Esophagus squamous epithelium (tissue), 5 donors: ENCODE data around the gene CTSE. TPM values are rescaled to one million over a fixed set of nuclear protein-coding genes. Genes with fewer than 3 reads are reported as not detected.

Experiments used
- DNase-seq: peaks from one replicate; lab custom pipeline; 2025; lab: John Stamatoyannopoulos, UW
- H3K27ac ChIP-seq, 4 donors: fragments of 200-600 bp; sonication (generic); one replicate each; pipeline ENCODE4 v1.5.1; 2016 to 2019; ENCODE audit warnings: mild to moderate bottlenecking in 1 of 4
- H3K27me3 ChIP-seq, 4 donors: fragments of 200-600 bp; sonication (generic); 1 replicate in 3 of 4; 2 replicates in 1 of 4; pipeline versions ENCODE4 v1.5.1 to v1.6.0; 2017 to 2021; ENCODE audit warnings: antibody characterized with exemption in 1 of 4
- H3K36me3 ChIP-seq, 3 donors: fragments of 200-600 bp; sonication (generic); one replicate each; pipeline ENCODE4 v1.5.1; 2016 to 2019
- H3K4me1 ChIP-seq, 3 donors: fragments of 200-600 bp; sonication (generic); one replicate each; pipeline ENCODE4 v1.5.1; 2017 to 2019
- H3K4me3 ChIP-seq, 4 donors: fragments of 200-600 bp; sonication (generic); 1 replicate in 3 of 4; 2 replicates in 1 of 4; pipeline ENCODE4 v1.5.1; 2016 to 2019; ENCODE audit warnings: mild to moderate bottlenecking in 2 of 4, moderate library complexity in 1 of 4
- H3K9me3 ChIP-seq, 3 donors: fragments of 200-600 bp; sonication (generic); one replicate each; pipeline ENCODE4 v1.5.1; 2016 to 2019
- POLR2A ChIP-seq, 4 donors: fragments of 450-650 bp; IDR thresholded peaks; one replicate each; pipeline ENCODE4 v1.6.1; 2017; ENCODE audit warnings: antibody characterized with exemption in 4 of 4, mild to moderate bottlenecking in 4 of 4, moderate library complexity in 3 of 4
- WGBS, 2 donors: methylation state at CpG; one replicate each; pipeline ENCODE4 v1.1.5; 2018; 5-methylcytosine and 5-hydroxymethylcytosine counted together
- intact Hi-C: fragments of 100-400 bp; cut with DNase I; formaldehyde crosslinking; loops from one replicate; pipeline ENCODE4 v1.15.0; 2022
- total RNA-seq, 4 donors: library from RNA; depleted of rRNA; stranded (reverse); fragments of >200 nt; gene quantifications; one replicate each; pipeline ENCODE4 v1.1.0, GENCODE V29; 2016
- TF ChIP-seq, protein P1 (sequence below), 6 experiments: fragments of 450-650 bp in 4 of 6; fragments of 200-600 bp in 2 of 6; sonication (generic) in 2 of 6; IDR thresholded peaks; one replicate each; pipeline ENCODE4 v1.5.1; 2016 to 2019; ENCODE audit warnings: antibody characterized with exemption in 6 of 6, mild to moderate bottlenecking in 4 of 6, moderate library complexity in 4 of 6
- donor health status: DM: yes; HTN: yes; CAD: no.

The CTSE gene
- total RNA-seq, 4 donors from 2014 or later = 0.32 to 0.48 (median 0.38) TPM; not detected in 1

DNA sequence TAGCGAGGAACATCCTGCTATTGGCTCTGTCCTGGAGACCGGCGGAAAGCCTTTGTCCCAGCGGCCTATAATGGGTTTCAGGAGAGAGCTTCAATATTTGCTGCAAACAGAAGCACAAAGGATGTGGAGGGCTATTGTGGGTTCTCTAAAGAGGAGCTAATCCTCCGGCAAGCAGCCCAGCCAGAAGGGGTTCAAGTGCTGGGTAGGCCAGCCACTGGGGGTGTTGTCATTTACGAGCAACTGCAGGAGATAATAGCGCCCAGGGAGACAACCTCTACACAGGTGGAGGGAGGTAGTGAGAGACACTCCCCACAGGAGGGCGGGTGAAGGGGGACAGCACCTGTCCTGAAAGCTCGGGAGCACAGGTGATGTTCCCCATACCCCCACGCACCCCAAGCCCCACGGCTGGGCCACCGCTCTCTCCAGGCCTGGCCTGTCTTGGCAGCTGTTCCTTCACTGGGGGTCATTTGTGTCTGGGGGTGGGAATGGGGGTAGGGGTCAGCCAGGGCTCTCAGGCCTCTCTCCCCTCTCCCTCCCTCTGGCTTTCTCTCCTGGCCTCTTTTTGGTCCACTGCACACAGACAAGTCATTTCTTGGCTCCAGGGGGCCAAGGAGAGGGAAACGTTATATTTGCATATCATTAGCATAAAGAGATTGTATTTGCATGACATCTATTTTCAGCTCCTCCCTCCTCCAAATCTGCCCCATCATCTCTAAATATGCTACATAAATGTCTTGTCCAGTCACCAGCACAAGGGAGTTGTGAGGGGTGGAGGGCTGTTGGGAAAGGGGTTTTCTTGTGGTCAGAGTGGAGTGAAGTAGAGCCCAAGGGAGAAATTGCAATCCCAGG is 58.4 kb downstream of the CTSE start:
- Histone ChIP-seq H3K4me3 (no peak overlapping the region), H3K27ac (no peak overlapping the region), H3K9me3 (no peaks in the 10 kb centered on the region), H3K36me3 (no peaks in the 10 kb centered on the region), H3K4me1 (peaks cover 0 to 12% (median 6%) of the 10 kb centered on the region in 3 donors), H3K27me3 (peaks cover 0 to 48% (median 0%) of the 10 kb centered on the region in 4 donors)
- intact Hi-C loops = no loop called here
- TF ChIP-seq POLR2A (IDR thresholded peaks at IDR 0.05) = no peak
- TF ChIP-seq, protein P1, sequence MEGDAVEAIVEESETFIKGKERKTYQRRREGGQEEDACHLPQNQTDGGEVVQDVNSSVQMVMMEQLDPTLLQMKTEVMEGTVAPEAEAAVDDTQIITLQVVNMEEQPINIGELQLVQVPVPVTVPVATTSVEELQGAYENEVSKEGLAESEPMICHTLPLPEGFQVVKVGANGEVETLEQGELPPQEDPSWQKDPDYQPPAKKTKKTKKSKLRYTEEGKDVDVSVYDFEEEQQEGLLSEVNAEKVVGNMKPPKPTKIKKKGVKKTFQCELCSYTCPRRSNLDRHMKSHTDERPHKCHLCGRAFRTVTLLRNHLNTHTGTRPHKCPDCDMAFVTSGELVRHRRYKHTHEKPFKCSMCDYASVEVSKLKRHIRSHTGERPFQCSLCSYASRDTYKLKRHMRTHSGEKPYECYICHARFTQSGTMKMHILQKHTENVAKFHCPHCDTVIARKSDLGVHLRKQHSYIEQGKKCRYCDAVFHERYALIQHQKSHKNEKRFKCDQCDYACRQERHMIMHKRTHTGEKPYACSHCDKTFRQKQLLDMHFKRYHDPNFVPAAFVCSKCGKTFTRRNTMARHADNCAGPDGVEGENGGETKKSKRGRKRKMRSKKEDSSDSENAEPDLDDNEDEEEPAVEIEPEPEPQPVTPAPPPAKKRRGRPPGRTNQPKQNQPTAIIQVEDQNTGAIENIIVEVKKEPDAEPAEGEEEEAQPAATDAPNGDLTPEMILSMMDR (IDR thresholded peaks at IDR 0.05) = no peak
- no peak for DNase-seq
- WGBS, 2 donors = 80 to 81% methylated on average over 8 of the region's 13 CpGs

DNA sequence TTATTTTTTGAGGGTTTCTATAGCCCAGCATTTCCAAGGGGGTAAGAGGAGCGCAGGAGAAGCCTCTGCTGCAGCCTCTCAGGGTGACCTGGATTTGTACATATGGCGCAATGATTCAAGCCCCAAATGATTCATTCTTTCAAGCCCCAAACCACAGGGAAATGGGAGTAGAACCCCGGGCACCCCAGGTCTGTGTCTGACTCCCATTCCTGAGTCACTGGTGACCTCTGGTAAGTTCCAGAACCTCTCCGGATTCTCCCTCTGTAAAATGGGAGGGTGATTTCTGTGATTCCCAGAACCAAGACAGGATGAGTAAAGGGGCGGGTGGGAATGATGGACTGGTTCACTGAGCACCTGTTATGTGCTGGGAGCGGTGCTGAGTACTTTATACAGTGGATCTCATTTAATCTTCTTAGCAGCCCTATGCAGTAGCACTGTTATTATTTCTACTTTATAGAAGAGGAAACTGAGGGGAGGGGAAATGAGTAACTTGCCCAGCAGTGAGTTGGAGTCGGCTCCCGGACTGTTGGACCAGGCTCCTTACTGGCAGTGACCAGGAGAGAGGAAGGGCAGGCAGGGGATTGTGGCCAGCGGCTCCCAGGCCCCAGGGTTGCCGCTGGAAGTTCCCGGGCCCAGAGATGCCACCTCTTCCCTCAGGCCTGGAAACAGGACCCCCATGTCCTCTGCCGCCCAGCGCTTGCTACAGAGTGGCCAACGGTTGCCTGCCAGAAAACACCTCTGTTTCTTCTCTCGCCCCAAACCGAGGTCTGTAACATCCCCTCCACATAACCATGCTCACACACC is 60.1 kb downstream of the CTSE start:
- Histone ChIP-seq H3K27ac (no peak overlapping the region), H3K9me3 (no peaks in the 10 kb centered on the region), H3K36me3 (no peaks in the 10 kb centered on the region), H3K4me3 (no peak overlapping the region), H3K27me3 (peaks cover 0 to 65% (median 0%) of the 10 kb centered on the region in 4 donors), H3K4me1 (peaks cover 0 to 12% (median 6%) of the 10 kb centered on the region in 3 donors)
- no peak for TF ChIP-seq POLR2A (IDR thresholded peaks at IDR 0.05)
- TF ChIP-seq, protein P1 (IDR thresholded peaks at IDR 0.05) = no peak
- no peak for DNase-seq
- 73 to 84% methylated on average over 11 to 16 of the region's 16 CpGs for WGBS, 2 donors
- intact Hi-C loops = no loop called here

DNA sequence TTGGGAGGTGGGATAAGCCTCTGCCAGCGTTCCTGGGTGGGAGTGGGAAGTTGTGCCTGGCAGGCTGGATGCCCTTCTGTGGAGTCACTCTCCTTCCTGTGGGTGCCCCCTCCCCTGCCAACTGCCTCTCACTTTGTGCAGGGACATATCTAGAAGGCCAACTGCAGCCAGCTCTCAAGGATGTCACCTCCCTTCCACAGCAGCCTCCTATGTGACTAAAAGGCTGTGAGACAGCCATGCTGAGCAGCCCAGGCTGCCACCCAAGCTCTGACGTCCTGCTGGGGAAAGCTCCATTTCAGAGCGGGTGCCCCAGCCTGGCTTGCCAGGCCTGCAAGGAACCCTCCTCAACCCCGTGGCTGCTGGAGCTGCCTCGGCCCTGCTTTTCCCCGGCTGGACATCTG is 60.9 kb downstream of the CTSE start:
- no peaks in the 10 kb centered on the region for H3K36me3 ChIP-seq
- H3K27ac ChIP-seq = no peak overlapping the region
- no peak overlapping the region for H3K4me3 ChIP-seq
- H3K4me1 ChIP-seq = peaks cover 0 to 12% (median 6%) of the 10 kb centered on the region in 3 donors
- intact Hi-C loops = no loop called here
- H3K9me3 ChIP-seq = no peaks in the 10 kb centered on the region
- DNase-seq = no peak
- TF ChIP-seq POLR2A (IDR thresholded peaks at IDR 0.05) = no peak
- TF ChIP-seq, protein P1 (IDR thresholded peaks at IDR 0.05) = no peak
- WGBS, 2 donors = 87 to 96% methylated on average over 3 to 6 of the region's 6 CpGs
- peaks cover 0 to 65% (median 0%) of the 10 kb centered on the region in 4 donors for H3K27me3 ChIP-seq

DNA sequence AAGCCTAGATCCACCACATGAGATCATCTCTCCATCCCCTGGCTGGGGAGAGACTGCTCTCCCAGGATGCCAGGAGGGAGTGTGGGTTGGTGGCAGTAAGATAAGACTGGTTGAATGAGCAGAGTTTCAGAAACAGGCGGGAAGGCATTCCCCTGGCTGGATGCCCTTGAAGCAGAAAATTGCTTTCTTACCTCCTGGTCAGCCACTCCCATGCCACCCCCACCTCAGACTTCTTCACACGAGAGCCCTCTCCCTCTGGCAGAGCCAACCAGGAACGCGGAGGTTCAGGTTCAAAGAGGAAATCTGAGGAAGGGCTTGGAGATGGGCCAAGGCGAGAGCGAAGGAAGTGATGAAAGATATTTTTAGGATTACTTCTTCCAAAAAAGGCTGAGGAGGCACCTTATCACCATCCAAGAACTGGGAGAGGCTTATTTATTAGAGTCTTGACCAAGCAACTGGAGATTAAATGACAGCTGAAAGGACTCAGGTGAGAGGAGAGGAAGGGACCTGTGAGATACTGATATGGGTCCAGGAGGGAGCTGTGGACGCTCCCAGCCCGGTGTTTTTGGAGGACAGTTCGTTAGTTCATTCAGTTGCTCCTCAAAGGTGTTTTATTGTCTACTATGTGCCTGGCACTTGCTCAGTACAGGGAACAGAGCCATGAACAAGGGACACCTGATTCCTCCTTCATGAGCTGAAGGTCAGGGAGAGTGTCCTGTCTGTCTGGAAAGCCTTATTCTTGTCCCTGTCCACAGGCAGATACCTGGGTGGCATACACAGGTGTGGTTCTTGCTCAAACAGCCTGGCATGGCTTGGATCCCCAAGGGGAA is 61.5 kb downstream of the CTSE start:
- intact Hi-C loops = no loop called here
- DNase-seq = no peak
- Histone ChIP-seq H3K4me1 (peaks cover 0 to 12% (median 6%) of the 10 kb centered on the region in 3 donors), H3K27ac (no peak overlapping the region), H3K36me3 (no peaks in the 10 kb centered on the region), H3K4me3 (no peak overlapping the region), H3K27me3 (peaks cover 0 to 70% (median 0%) of the 10 kb centered on the region in 4 donors), H3K9me3 (no peaks in the 10 kb centered on the region)
- TF ChIP-seq POLR2A (IDR thresholded peaks at IDR 0.05) = no peak
- TF ChIP-seq, protein P1 (IDR thresholded peaks at IDR 0.05) = no peak
- WGBS, 2 donors = 38 to 73% methylated on average over 7 to 9 of the region's 9 CpGs
